PC-9 (cell line): Measurements from ENCODE around the gene NBDY. TPM values are rescaled to one million over a fixed set of nuclear protein-coding genes. Genes with fewer than 3 reads are reported as not detected.
"Not testable (repeated sequence)": the region's sequence is repeated elsewhere in the genome, so short reads cannot be mapped to it uniquely, and the experiment has no call there.

ENCODE experiments used
- BruUV-seq: library from RNA; stranded (reverse); fragments of 400-500 nt; replicated peaks from 2 replicates; lab custom pipeline; 2021; lab: Mats Ljungman, UMichigan
- CTCF ChIA-PET: fragments of 300-600 bp; sonication (Branson Sonifier 250); formaldehyde crosslinking; loops from one replicate; lab custom pipeline; 2022; ENCODE audit warnings: antibody characterized with exemption; lab: Charles Lee
- POLR2A ChIA-PET: fragments of 300-600 bp; sonication (Branson Sonifier 250); formaldehyde crosslinking; loops from one replicate; lab custom pipeline; 2022; ENCODE audit warnings: antibody characterized with exemption; ENCODE audit not compliant: unreplicated experiment; lab: Charles Lee
- DNase-seq, 2 experiments: peaks; one replicate each; pipeline versions ENCODE4 v3.0.0 to v3.0.0-alpha.2; 2015 to 2022; ENCODE audit warnings: mixed read lengths in 1 of 2
- H2AFZ ChIP-seq: fragments of 200-600 bp; sonication (generic); 2 replicates; pipeline ENCODE4 v1.8.1; 2017; ENCODE audit warnings: antibody characterized with exemption
- H3F3A ChIP-seq: fragments of 200-600 bp; sonication (generic); 2 replicates; pipeline ENCODE4 v1.8.1; 2017; ENCODE audit warnings: antibody characterized with exemption, mild to moderate bottlenecking, low read depth; ENCODE audit not compliant: insufficient read depth
- H3K27ac ChIP-seq: fragments of 200-600 bp; sonication (generic); 2 replicates; pipeline ENCODE4 v1.6.1; 2016; ENCODE audit warnings: mixed run types
- H3K27me3 ChIP-seq: fragments of 200-600 bp; sonication (generic); 2 replicates; pipeline ENCODE4 v1.6.1; 2016; ENCODE audit warnings: low read depth, mixed run types; ENCODE audit not compliant: insufficient read depth
- H3K36me3 ChIP-seq: fragments of 200-600 bp; sonication (generic); 2 replicates; pipeline ENCODE4 v1.6.1; 2016; ENCODE audit warnings: low read depth, mixed run types
- H3K4me1 ChIP-seq: fragments of 200-600 bp; sonication (generic); replicated peaks from 2 replicates; pipeline ENCODE4 v1.6.1; 2016; ENCODE audit warnings: mixed run types; ENCODE audit not compliant: insufficient read depth
- H3K4me2 ChIP-seq: fragments of 200-600 bp; sonication (generic); 2 replicates; pipeline ENCODE4 v1.6.1; 2017; ENCODE audit warnings: mixed run types
- H3K4me3 ChIP-seq: fragments of 200-600 bp; sonication (generic); 2 replicates; pipeline ENCODE4 v1.6.1; 2016; ENCODE audit warnings: mixed run types
- H3K79me2 ChIP-seq: fragments of 200-600 bp; sonication (generic); 2 replicates; pipeline ENCODE4 v1.6.1; 2017; ENCODE audit warnings: low read depth, mixed run types
- H3K9me2 ChIP-seq: fragments of 200-600 bp; sonication (generic); 2 replicates; pipeline ENCODE4 v1.8.1; 2017; ENCODE audit warnings: mild to moderate bottlenecking; ENCODE audit not compliant: insufficient read depth
- H3K9me3 ChIP-seq: fragments of 200-600 bp; sonication (generic); 2 replicates; pipeline ENCODE4 v1.8.1; 2016; ENCODE audit warnings: low read depth; ENCODE audit not compliant: insufficient read depth
- H4K20me1 ChIP-seq: fragments of 200-600 bp; sonication (generic); 2 replicates; pipeline ENCODE4 v1.8.1; 2017; ENCODE audit not compliant: insufficient read depth
- EZH2 ChIP-seq: fragments of 200-600 bp; sonication (generic); IDR thresholded peaks from 2 replicates; pipeline ENCODE4 v1.8.0; 2017; ENCODE audit warnings: antibody characterized with exemption, low read depth
- intact Hi-C: fragments of 100-400 bp; cut with micrococcal nuclease; formaldehyde crosslinking; loops from one replicate; pipeline ENCODE4 v1.10.0; 2022; ENCODE audit not compliant: unreplicated experiment
- total RNA-seq: library from RNA; stranded (reverse); gene quantifications from 2 replicates; pipeline ENCODE4 v1.2.3, GENCODE V29; 2021
- TF ChIP-seq, protein P1 (sequence below): fragments of 200-600 bp; sonication (generic); conservative IDR thresholded peaks from 2 replicates; pipeline ENCODE4 v1.6.1; 2017; ENCODE audit warnings: mixed run types, antibody characterized with exemption, mild to moderate bottlenecking, moderate library complexity

Gene NBDY
- total RNA-seq, 1 experiment from 2014 or later: 76.6 TPM

DNA sequence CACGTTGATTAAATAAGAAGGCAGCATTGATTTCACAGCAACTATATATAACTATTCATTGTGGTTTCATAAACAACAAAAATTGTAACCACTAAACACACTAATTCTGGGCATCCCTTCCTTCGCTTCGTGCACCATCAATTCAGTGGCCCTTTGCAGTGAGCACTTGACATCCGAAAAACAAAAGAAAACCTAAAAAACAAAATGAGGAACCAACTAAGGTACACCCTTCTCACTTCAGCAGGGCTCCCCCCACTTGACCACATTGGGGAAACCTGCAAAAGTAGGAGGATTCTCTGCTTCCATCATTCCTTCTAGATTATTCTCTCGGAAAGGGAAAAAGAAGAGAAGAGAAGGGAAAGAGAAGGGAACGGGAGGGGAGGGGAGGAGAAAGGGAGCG is 28.3 kb downstream of the NBDY start:
- Histone ChIP-seq H3K27ac (no peak overlapping the region), H2AFZ (no peak overlapping the region), H3K9me3 (no peaks in the 10 kb centered on the region), H3K4me3 (no peak overlapping the region), H3K36me3 (no peaks in the 10 kb centered on the region; the same call in 1 of the 2 replicates), H3F3A (no peaks in the 10 kb centered on the region; the same call in 1 of the 2 replicates), H4K20me1 (no peaks in the 10 kb centered on the region), H3K27me3 (no peaks in the 10 kb centered on the region), H3K4me1 (no peaks in the 10 kb centered on the region), H3K9me2 (no peaks in the 10 kb centered on the region), H3K4me2 (no peak overlapping the region), H3K79me2 (no peaks in the 10 kb centered on the region)
- ChIA-PET POLR2A (no interaction called here), CTCF (no interaction called here)
- no peak for DNase-seq
- TF ChIP-seq, protein P1, sequence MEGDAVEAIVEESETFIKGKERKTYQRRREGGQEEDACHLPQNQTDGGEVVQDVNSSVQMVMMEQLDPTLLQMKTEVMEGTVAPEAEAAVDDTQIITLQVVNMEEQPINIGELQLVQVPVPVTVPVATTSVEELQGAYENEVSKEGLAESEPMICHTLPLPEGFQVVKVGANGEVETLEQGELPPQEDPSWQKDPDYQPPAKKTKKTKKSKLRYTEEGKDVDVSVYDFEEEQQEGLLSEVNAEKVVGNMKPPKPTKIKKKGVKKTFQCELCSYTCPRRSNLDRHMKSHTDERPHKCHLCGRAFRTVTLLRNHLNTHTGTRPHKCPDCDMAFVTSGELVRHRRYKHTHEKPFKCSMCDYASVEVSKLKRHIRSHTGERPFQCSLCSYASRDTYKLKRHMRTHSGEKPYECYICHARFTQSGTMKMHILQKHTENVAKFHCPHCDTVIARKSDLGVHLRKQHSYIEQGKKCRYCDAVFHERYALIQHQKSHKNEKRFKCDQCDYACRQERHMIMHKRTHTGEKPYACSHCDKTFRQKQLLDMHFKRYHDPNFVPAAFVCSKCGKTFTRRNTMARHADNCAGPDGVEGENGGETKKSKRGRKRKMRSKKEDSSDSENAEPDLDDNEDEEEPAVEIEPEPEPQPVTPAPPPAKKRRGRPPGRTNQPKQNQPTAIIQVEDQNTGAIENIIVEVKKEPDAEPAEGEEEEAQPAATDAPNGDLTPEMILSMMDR: no peak
- no peak for TF ChIP-seq EZH2
- intact Hi-C loops: no loop called here
- BruUV-seq: no TSS peak

DNA sequence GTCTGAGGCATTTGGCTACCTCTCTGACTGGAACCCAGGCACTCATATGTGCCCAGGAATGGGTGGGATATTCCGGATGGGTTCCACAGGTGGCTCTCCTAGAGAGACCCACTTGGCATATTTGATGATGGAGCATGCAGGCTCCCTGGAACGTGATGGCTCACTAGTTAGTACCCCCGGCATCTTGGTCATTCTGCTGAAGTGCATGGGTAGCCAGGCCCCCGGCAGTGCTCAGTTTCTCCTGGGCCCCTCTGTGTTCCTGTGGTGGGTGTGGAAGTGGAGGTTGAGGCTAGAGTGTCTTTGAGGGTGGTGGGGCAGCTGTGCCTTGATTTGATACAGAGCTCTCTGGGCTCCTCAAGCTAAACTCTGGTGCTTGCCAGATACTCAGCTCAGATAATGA is 29.4 kb downstream of the NBDY start:
- ChIA-PET CTCF (no interaction called here), POLR2A (no interaction called here)
- intact Hi-C loops: no loop called here
- H3F3A ChIP-seq: no peaks in the 10 kb centered on the region; the same call in 1 of the 2 replicates
- no peaks in the 10 kb centered on the region for H3K9me2 ChIP-seq
- no peak overlapping the region for H3K4me3 ChIP-seq
- H3K36me3 ChIP-seq: no peaks in the 10 kb centered on the region; the same call in 1 of the 2 replicates
- H2AFZ ChIP-seq: no peak overlapping the region
- TF ChIP-seq EZH2: no peak
- TF ChIP-seq, protein P1: no peak
- H3K27ac ChIP-seq: no peak overlapping the region
- H3K4me2 ChIP-seq: no peak overlapping the region
- H3K9me3 ChIP-seq: no peaks in the 10 kb centered on the region
- no peaks in the 10 kb centered on the region for H3K79me2 ChIP-seq
- BruUV-seq: no TSS peak
- no peaks in the 10 kb centered on the region for H4K20me1 ChIP-seq
- no peak for DNase-seq
- no peaks in the 10 kb centered on the region for H3K27me3 ChIP-seq
- H3K4me1 ChIP-seq: no peaks in the 10 kb centered on the region

DNA sequence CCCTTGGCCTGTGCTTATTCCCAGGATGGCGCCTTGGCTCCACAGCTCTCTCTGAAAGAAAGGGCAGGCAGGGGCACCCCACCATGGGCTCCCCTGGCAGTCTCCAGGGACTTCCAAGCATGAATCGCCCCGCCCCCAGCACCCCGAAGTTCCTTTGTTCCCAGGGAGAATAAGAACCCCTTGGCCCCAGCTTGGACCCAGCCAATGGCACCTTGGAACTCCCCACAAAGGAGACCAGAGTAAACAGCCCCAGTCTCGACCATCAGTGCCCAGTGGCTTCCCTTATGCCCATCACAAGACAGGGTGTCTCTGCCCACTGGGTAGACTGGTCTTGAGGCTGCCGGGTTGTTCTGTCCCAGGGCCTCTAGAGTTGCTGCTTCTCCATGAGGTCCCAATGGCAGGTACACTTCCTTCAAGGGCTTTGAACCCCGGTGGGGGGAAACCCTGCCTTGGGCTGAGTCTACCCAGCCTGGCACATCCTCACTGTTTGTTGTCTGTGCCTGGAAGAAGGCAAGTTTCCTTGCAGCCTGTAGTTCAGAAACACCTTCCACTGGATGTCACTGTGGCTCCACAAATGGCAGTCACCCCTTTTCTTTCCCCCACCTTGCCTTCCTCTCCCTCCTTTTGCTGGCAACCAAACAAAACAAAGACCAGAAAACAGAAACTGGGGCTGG is 30.8 kb downstream of the NBDY start:
- H3K9me2 ChIP-seq: no peaks in the 10 kb centered on the region
- TF ChIP-seq, protein P1: no peak
- no peak for TF ChIP-seq EZH2
- no TSS peak for BruUV-seq

DNA sequence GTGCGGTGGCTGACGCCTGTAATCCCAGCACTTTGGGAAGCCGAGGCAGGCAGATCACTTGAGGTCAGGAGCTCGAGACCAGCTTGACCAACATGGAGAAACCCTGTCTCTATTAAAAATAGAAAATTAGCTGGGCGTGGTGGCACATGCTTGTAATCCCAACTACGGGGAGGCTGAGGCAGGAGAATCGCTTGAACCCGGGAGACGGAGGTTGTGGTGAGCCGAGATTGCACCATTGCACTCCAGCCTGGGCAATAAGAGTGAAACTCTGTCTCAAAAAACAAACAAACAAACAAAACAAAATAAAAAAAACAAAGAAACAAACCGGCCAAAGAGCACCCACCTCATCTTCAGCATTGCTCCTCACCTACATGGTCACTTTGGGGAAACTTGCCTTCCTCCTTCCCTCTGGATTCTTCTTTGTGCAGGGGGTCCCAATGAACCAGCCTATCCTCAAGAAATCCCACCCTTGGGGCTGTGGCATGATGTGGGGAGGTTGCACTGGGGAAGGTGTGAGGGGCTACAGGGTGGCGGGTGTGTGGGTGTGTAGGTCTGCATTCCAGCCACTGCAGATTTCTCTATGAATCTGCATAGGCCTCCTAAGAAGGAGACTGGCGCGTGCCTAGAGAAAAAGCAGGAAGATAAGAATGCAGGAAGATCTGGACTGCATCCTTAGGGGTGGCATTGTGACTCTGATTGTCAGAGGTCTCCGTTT is 31.5 kb downstream of the NBDY start:
- CTCF ChIA-PET, H3K9me3 ChIP-seq, H3K79me2 ChIP-seq, H2AFZ ChIP-seq, H3K36me3 ChIP-seq, H3F3A ChIP-seq, H3K27ac ChIP-seq, DNase-seq, H3K4me1 ChIP-seq, H3K4me3 ChIP-seq, H3K27me3 ChIP-seq, H4K20me1 ChIP-seq, POLR2A ChIA-PET, H3K9me2 ChIP-seq, BruUV-seq, H3K4me2 ChIP-seq: not testable (repeated sequence)
- intact Hi-C loops: loop anchor here (10.0 kb wide), 7 partner anchors 214 to 1264 kb away; partner anchors contain the start of genes FAAH2 and ZXDA

More for the DNA sequence above, 30.8 kb downstream of the NBDY start:
- intact Hi-C loops: loop anchor here (10.0 kb wide), 7 partner anchors 215 to 1265 kb away; partner anchors contain the start of genes FAAH2 and ZXDA
- no peak overlapping the region for H3K27ac ChIP-seq
- H3F3A ChIP-seq: no peaks in the 10 kb centered on the region
- H3K4me3 ChIP-seq: no peak overlapping the region
- H3K79me2 ChIP-seq: no peaks in the 10 kb centered on the region
- ChIA-PET CTCF (no interaction called here), POLR2A (no interaction called here)
- H3K27me3 ChIP-seq: no peaks in the 10 kb centered on the region
- H2AFZ ChIP-seq: no peak overlapping the region
- DNase-seq: no peak
- no peaks in the 10 kb centered on the region for H3K4me1 ChIP-seq
- H4K20me1 ChIP-seq: no peaks in the 10 kb centered on the region
- no peak overlapping the region for H3K4me2 ChIP-seq
- no peaks in the 10 kb centered on the region for H3K9me3 ChIP-seq
- no peaks in the 10 kb centered on the region for H3K36me3 ChIP-seq
